D721Med (cell line): Measurements from ENCODE around the gene MAGOH.

ENCODE experiments used
- DNase-seq: peaks from one replicate; pipeline ENCODE4 v3.0.0; 2011; ENCODE audit warnings: low spot score; ENCODE audit not compliant: insufficient read length
- FAIRE-seq: peaks from 2 replicates; lab custom pipeline; 2011; peaks lifted over from hg19 to GRCh38; lab: Jason Lieb, UNC
- CTCF ChIP-seq: IDR thresholded peaks from 2 replicates; pipeline ENCODE4 v1.5.1; 2012; ENCODE audit warnings: mild to moderate bottlenecking, control low read depth; ENCODE audit not compliant: insufficient read depth; ENCODE audit errors: missing control alignments

MAGOH gene

GRCh38 chr1:53220962-53221286, 17.4 kb downstream of the MAGOH start:
- FAIRE-seq (no peak), DNase-seq (no peak)
- no peak for TF ChIP-seq CTCF

DNA sequence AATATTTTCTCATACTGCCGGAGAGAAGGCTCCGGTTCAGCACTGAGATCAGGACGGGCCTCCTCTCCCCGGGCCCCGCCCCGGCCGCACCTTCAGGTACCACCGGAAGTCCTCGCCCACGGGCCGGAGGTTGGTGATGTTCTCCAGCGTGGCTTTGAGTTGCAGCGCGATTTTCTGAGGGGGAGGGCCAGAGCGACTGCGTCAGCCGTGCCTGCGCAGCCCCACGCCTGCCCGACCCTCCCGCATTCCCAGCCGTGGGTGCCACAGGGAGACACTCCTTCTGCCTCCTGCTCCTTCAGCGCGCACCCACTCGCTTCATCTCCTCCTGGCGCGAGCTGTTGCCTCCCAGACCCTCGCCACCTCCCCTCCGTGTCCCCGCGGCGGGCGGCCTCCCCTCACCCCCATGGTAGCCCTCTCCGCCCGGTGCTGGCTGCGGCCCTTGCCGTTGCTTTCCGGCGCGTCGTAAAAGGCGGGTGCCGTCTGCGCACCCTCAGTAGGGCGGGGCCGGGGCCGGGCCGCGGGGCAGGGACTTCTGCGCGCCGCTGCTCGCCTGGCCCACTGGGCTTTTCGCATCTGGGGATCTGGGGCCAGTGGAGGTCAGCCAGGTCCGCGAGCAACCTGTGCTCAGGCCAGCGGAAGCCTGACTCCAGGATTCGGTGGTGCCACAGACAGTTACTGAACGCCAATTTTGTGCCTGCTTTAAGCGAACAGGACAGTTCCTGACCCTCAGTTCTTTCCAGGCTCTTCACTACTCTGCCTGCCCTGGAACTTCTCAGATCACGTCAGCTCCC, 18.0 kb downstream of the MAGOH start, which contains the start of gene CZIB:
Gene CZIB (minus strand): TSS at position 464 of the 791 bp plus-strand sequence. CDS start 59 bp downstream, at position 405.
- no peak for TF ChIP-seq CTCF
- DNase-seq (peak; percentile 58), FAIRE-seq (no peak)

DNA sequence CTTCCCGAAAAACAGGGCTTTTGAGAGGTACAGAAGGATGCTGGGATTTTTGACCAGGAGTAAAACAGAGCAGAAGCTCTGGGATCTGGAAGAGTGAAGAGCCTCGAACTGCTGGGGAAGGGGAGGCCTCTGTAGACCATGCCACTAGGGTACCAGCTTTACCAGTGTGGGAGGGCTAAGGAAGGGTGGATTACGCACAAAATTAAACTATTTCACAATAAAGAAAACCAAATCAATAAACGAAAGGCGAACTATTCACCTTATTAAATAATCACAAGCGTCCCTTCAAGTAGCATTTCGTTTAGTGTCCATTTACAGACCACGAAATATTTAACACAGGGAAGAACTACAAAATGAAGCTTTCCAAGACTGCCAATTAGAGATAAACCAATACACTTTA, 18.6 kb downstream of the MAGOH start:
- DNase-seq (no peak), FAIRE-seq (no peak)
- no peak for TF ChIP-seq CTCF

DNA sequence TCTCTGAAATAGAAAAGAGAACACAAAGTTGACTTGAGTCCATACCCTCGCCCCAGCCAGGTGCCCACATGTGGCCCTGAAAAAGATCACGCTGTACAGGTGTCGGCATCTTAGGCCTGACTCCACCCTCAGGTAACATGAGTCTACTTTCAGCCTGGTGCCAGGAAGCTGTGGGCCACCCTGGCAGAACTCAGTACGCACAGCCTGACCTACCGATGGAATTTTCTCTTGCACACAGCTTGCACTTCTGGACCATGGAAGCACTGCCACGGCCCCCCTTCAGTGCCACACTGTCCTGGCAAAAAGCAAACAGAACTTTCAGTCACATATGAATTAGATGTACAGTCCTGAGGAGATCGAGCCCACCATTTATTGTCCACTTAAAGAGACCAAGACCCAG, 20.1 kb downstream of the MAGOH start:
- DNase-seq (no peak), FAIRE-seq (no peak)
- no peak for TF ChIP-seq CTCF

GRCh38 chr1:53214376-53214940, 23.9 kb downstream of the MAGOH start:
- TF ChIP-seq CTCF: no peak
- FAIRE-seq (no peak), DNase-seq (no peak)

DNA sequence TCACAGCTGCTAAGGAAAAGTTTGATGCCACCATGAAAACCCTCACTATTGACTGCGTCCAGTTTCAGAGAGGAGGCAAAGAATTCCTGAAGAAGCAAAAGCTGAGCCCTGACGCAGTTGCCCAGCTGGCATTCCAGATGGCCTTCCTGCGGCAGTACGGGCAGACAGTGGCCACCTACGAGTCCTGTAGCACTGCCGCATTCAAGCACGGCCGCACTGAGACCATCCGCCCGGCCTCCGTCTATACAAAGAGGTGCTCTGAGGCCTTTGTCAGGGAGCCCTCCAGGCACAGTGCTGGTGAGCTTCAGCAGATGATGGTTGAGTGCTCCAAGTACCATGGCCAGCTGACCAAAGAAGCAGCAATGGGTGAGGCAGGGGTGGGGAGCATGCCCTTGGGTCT, 27.4 kb downstream of the MAGOH start:
- no peak for TF ChIP-seq CTCF
- FAIRE-seq: no peak
- no peak for DNase-seq

DNA sequence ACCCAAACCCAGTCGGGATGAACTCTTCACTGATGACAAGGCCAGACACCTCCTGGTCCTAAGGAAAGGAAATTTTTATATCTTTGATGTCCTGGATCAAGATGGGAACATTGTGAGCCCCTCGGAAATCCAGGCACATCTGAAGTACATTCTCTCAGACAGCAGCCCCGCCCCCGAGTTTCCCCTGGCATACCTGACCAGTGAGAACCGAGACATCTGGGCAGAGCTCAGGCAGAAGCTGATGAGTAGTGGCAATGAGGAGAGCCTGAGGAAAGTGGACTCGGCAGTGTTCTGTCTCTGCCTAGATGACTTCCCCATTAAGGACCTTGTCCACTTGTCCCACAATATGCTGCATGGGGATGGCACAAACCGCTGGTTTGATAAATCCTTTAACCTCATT, 28.0 kb downstream of the MAGOH start:
- FAIRE-seq: no peak

More for the DNA sequence above, 28.0 kb downstream of the MAGOH start:
- DNase-seq: no peak
- no peak for TF ChIP-seq CTCF
